Fibroblast of mammary gland (primary cell): ENCODE measurements around the gene STARD9.

Experiments
- DNase-seq: peaks from one replicate; pipeline ENCODE4 v3.0.0-alpha.2; 2010; ENCODE audit warnings: low read depth
- H3K4me3 ChIP-seq: 2 replicates; pipeline ENCODE4 v1.5.1; 2011; ENCODE audit warnings: low read depth, mild to moderate bottlenecking, low read length, moderate library complexity; ENCODE audit not compliant: control insufficient read depth
- CTCF ChIP-seq: conservative IDR thresholded peaks from 2 replicates; pipeline ENCODE4 v1.5.1; 2011; ENCODE audit warnings: low read depth, low read length, inconsistent platforms; ENCODE audit not compliant: control insufficient read depth, insufficient read depth

STARD9 gene

GRCh38 chr15:42612367-42612912 lies 37.0 kb downstream of the STARD9 start:
- no peak overlapping the region for H3K4me3 ChIP-seq
- no peak for DNase-seq
- no peak for TF ChIP-seq CTCF

- no peak for DNase-seq
- TF ChIP-seq CTCF: no peak
- H3K4me3 ChIP-seq: no peak overlapping the region
Measured at GRCh38 chr15:42616107-42616506, 40.7 kb downstream of the STARD9 start.

- DNase-seq: no peak
- H3K4me3 ChIP-seq: no peak overlapping the region
- TF ChIP-seq CTCF: no peak
Measured at GRCh38 chr15:42619656-42620371, 44.4 kb downstream of the STARD9 start.

GRCh38 chr15:42621386-42621785 lies 46.0 kb downstream of the STARD9 start:
- no peak overlapping the region for H3K4me3 ChIP-seq
- no peak for DNase-seq
- no peak for TF ChIP-seq CTCF

GRCh38 chr15:42621996-42622925 lies 46.9 kb downstream of the STARD9 start:
- H3K4me3 ChIP-seq: no peak overlapping the region
- TF ChIP-seq CTCF: no peak

GRCh38 chr15:42623951-42624350 lies 48.5 kb downstream of the STARD9 start:
- no peak for DNase-seq
- no peak for TF ChIP-seq CTCF
- no peak overlapping the region for H3K4me3 ChIP-seq

More at GRCh38 chr15:42621996-42622925, 46.9 kb downstream of the STARD9 start:
- no peak for DNase-seq
